ENCODE data around the gene TBC1D22A. TPM values are rescaled to one million over a fixed set of nuclear protein-coding genes. Genes with fewer than 3 reads are reported as not detected.

Gene TBC1D22A
- total and polyA plus RNA-seq, 2 experiments from 2014 or later, result 15.3 to 19.8 TPM

- no peak overlapping the region for H3K27ac ChIP-seq
- no peak overlapping the region for H3K4me2 ChIP-seq
- no peak for TF ChIP-seq EZH2phosphoT487 (IDR thresholded peaks at IDR 0.05; ENCODE audit: low read depth, severe bottlenecking, unreplicated experiment)
- DNase-seq (ENCODE audit: low spot score), result no peak
- H3K4me1 ChIP-seq (ENCODE audit: insufficient read depth), result no peaks in the 10 kb centered on the region
- no peak overlapping the region for H3K4me3 ChIP-seq
- no peaks in the 10 kb centered on the region for H3K9me3 ChIP-seq (ENCODE audit: low read depth)
- no peaks in the 10 kb centered on the region for H3K79me2 ChIP-seq
- H2AFZ ChIP-seq, result no peak overlapping the region
- H3K36me3 ChIP-seq (replicated peaks; ENCODE audit: insufficient read depth, low read depth), result no peaks in the 10 kb centered on the region
- H3K27me3 ChIP-seq, result no peaks in the 10 kb centered on the region
- H3K9me2 ChIP-seq (replicated peaks; ENCODE audit: insufficient read depth), result no peaks in the 10 kb centered on the region
- WGBS (ENCODE audit: low lambda C conversion rate, missing lambda C conversion rate), result 80% methylated on average over 16 of the region's 16 CpGs
- H4K20me1 ChIP-seq (ENCODE audit: insufficient read depth, poor library complexity, severe bottlenecking), result no peaks in the 10 kb centered on the region
Measured at GRCh38 chr22:47202819-47203553, 440.5 kb downstream of the TBC1D22A start.

DNA sequence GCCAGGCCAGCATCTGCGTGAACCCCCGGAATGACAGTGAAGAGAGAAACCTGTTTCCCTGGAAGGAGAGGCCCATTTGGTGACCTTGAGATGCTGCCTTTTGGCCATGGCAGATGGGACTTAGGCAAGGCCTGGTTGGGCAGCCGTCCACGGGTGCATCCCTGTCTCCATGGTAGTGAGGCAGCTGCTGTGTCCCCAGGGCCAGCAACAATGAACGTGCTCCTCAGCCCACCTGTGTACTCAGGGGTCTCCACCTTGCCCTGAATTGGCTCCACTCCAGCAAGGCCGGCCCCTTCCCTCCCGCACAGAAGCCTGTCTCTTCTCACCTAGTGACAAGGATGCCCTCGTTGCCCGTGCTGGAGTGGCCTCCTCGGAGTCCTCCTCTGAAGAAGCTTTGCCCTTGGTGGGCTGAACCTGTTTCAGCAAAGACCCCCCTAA lies 441.1 kb downstream of the TBC1D22A start:
- H3K36me3 ChIP-seq (replicated peaks; ENCODE audit: insufficient read depth, low read depth), result no peaks in the 10 kb centered on the region
- no peak overlapping the region for H3K4me3 ChIP-seq
- H2AFZ ChIP-seq, result no peak overlapping the region
- H3K27ac ChIP-seq, result no peak overlapping the region
- H3K27me3 ChIP-seq, result no peaks in the 10 kb centered on the region
- H3K4me1 ChIP-seq (ENCODE audit: insufficient read depth), result no peaks in the 10 kb centered on the region
- no peaks in the 10 kb centered on the region for H3K9me3 ChIP-seq (ENCODE audit: low read depth)
- no peak for DNase-seq (ENCODE audit: low spot score)
- H3K9me2 ChIP-seq (replicated peaks; ENCODE audit: insufficient read depth), result no peaks in the 10 kb centered on the region
- no peak for TF ChIP-seq EZH2phosphoT487 (IDR thresholded peaks at IDR 0.05; ENCODE audit: low read depth, severe bottlenecking, unreplicated experiment)
- TF ChIP-seq CTCF (IDR thresholded peaks at IDR 0.05; ENCODE audit: poor library complexity), result no peak
- TF ChIP-seq EZH2 (IDR thresholded peaks at IDR 0.05; ENCODE audit: borderline replicate concordance), result no peak
- WGBS (ENCODE audit: low lambda C conversion rate, missing lambda C conversion rate), result 81% methylated on average over 10 of the region's 10 CpGs
- no peak overlapping the region for H3K4me2 ChIP-seq
- H3K79me2 ChIP-seq, result no peaks in the 10 kb centered on the region
- no peaks in the 10 kb centered on the region for H4K20me1 ChIP-seq (ENCODE audit: insufficient read depth, poor library complexity, severe bottlenecking)

- no peaks in the 10 kb centered on the region for H3K36me3 ChIP-seq (replicated peaks; ENCODE audit: insufficient read depth, low read depth)
- WGBS (ENCODE audit: low lambda C conversion rate, missing lambda C conversion rate), result 83% methylated on average over 28 of the region's 28 CpGs
Measured at GRCh38 chr22:47204002-47204979, 441.8 kb downstream of the TBC1D22A start.

More at GRCh38 chr22:47204002-47204979, 441.8 kb downstream of the TBC1D22A start:
- Histone ChIP-seq H2AFZ (no peak overlapping the region), H3K4me2 (no peak overlapping the region), H3K9me3 (ENCODE audit: low read depth) (no peaks in the 10 kb centered on the region), H3K4me1 (ENCODE audit: insufficient read depth) (no peaks in the 10 kb centered on the region), H3K27ac (no peak overlapping the region), H4K20me1 (ENCODE audit: insufficient read depth, poor library complexity, severe bottlenecking) (no peaks in the 10 kb centered on the region), H3K79me2 (no peaks in the 10 kb centered on the region), H3K27me3 (no peaks in the 10 kb centered on the region), H3K4me3 (no peak overlapping the region), H3K9me2 (replicated peaks; ENCODE audit: insufficient read depth) (no peaks in the 10 kb centered on the region)
- TF ChIP-seq EZH2phosphoT487 (IDR thresholded peaks at IDR 0.05; ENCODE audit: low read depth, severe bottlenecking, unreplicated experiment), result no peak
- no peak for TF ChIP-seq EZH2 (IDR thresholded peaks at IDR 0.05; ENCODE audit: borderline replicate concordance)
- TF ChIP-seq CTCF (IDR thresholded peaks at IDR 0.05; ENCODE audit: poor library complexity), result no peak
- no peak for DNase-seq (ENCODE audit: low spot score)
